Measurements from ENCODE around the gene POLR2E.

The POLR2E gene

DNA sequence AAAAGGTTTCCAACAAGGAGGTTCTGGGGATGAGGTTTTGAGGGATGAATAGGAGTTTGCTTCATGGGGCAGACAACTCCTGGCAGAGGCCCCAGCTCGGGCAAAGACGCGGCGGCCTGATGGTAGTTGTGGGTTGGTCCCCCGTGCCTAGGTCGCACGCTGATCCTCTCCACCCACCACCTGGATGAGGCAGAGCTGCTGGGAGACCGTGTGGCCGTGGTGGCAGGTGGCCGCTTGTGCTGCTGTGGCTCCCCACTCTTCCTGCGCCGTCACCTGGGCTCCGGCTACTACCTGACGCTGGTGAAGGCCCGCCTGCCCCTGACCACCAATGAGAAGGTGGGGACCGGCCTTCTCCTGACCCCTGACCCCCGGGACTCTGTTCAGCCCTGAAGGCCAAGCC is 43.4 kb downstream of the POLR2E start:
- H3K4me1 ChIP-seq = no peaks in the 10 kb centered on the region
- H3K27me3 ChIP-seq (ENCODE audit: control insufficient read depth, insufficient read depth, low read length) = no peaks in the 10 kb centered on the region
- H2AFZ ChIP-seq = no peak overlapping the region
- H3K27ac ChIP-seq = no peak overlapping the region
- H3K9me3 ChIP-seq (ENCODE audit: control insufficient read depth, low read length) = no peaks in the 10 kb centered on the region
- H3K4me2 ChIP-seq (ENCODE audit: low read length) = no peak overlapping the region
- no peak overlapping the region for H3K9ac ChIP-seq
- no peaks in the 10 kb centered on the region for H3K36me3 ChIP-seq (ENCODE audit: control insufficient read depth, insufficient read depth, low read length)
- no peak overlapping the region for H3K4me3 ChIP-seq (ENCODE audit: low read depth, low read length)
- TF ChIP-seq, protein P1, sequence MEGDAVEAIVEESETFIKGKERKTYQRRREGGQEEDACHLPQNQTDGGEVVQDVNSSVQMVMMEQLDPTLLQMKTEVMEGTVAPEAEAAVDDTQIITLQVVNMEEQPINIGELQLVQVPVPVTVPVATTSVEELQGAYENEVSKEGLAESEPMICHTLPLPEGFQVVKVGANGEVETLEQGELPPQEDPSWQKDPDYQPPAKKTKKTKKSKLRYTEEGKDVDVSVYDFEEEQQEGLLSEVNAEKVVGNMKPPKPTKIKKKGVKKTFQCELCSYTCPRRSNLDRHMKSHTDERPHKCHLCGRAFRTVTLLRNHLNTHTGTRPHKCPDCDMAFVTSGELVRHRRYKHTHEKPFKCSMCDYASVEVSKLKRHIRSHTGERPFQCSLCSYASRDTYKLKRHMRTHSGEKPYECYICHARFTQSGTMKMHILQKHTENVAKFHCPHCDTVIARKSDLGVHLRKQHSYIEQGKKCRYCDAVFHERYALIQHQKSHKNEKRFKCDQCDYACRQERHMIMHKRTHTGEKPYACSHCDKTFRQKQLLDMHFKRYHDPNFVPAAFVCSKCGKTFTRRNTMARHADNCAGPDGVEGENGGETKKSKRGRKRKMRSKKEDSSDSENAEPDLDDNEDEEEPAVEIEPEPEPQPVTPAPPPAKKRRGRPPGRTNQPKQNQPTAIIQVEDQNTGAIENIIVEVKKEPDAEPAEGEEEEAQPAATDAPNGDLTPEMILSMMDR (IDR thresholded peaks at IDR 0.05) = no peak
- H3K79me2 ChIP-seq = no peaks in the 10 kb centered on the region

DNA sequence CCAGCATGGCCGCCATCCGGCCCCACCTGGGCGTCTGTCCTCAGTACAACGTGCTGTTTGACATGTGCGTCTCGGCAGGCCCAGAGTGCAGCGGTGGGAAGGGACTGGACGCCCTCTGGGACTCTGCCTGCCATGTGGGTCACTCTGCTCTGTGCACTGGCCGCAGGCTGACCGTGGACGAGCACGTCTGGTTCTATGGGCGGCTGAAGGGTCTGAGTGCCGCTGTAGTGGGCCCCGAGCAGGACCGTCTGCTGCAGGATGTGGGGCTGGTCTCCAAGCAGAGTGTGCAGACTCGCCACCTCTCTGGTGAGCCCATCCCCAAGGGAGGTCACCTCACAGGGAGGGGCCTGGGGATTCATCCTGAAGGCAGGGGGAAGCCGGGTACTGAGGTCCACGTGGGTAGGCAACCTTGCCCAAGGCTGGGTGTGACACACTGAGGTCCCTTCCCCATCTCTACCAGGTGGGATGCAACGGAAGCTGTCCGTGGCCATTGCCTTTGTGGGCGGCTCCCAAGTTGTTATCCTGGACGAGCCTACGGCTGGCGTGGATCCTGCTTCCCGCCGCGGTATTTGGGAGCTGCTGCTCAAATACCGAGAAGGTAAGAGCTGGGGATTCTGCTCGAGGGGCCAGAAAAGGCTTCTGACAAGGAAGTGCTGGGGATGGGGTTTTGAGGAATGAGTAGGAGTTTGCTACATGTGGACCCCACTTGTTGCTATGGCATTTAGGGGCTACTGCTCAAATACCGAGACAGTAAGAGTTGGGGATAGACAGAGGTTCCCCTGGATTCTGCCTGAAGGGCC is 44.0 kb downstream of the POLR2E start:
- no peak overlapping the region for H3K4me2 ChIP-seq (ENCODE audit: low read length)
- TF ChIP-seq, protein P1 (IDR thresholded peaks at IDR 0.05) = no peak
- H3K9me3 ChIP-seq (ENCODE audit: control insufficient read depth, low read length) = no peaks in the 10 kb centered on the region
- H3K27me3 ChIP-seq (ENCODE audit: control insufficient read depth, insufficient read depth, low read length) = no peaks in the 10 kb centered on the region
- no peaks in the 10 kb centered on the region for H3K4me1 ChIP-seq
- H2AFZ ChIP-seq = no peak overlapping the region
- H3K4me3 ChIP-seq (ENCODE audit: low read depth, low read length) = no peak overlapping the region
- H3K9ac ChIP-seq = no peak overlapping the region
- no peaks in the 10 kb centered on the region for H3K79me2 ChIP-seq
- no peak overlapping the region for H3K27ac ChIP-seq
- H3K36me3 ChIP-seq (ENCODE audit: control insufficient read depth, insufficient read depth, low read length) = no peaks in the 10 kb centered on the region

DNA sequence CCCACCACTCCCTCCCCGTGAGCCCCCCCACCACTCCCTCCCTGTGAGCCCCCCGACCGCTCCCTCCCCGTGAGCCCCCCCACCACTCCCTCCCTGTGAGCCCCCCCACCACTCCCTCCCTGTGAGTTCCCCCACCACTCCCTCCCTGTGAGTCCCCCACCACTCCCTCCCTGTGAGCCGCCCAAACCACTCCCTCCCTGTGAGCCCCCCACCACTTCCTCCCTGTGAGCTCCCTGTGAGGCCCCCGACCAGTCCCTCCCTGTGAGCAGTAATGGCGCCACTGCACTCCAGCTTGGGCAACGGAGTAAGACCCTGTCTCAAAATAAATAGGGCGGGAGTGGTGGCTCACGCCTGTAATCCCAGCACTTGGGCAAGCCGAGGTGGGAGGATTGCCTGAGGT is 45.4 kb downstream of the POLR2E start:
- H3K27me3 ChIP-seq (ENCODE audit: control insufficient read depth, insufficient read depth, low read length) = no peaks in the 10 kb centered on the region
- H3K4me3 ChIP-seq (ENCODE audit: low read depth, low read length) = no peak overlapping the region
- no peak overlapping the region for H3K4me2 ChIP-seq (ENCODE audit: low read length)
- H3K9me3 ChIP-seq (ENCODE audit: control insufficient read depth, low read length) = no peaks in the 10 kb centered on the region
- H3K27ac ChIP-seq = no peak overlapping the region
- H3K36me3 ChIP-seq (ENCODE audit: control insufficient read depth, insufficient read depth, low read length) = no peaks in the 10 kb centered on the region
- no peak overlapping the region for H2AFZ ChIP-seq
- H3K4me1 ChIP-seq = no peaks in the 10 kb centered on the region
- no peaks in the 10 kb centered on the region for H3K79me2 ChIP-seq
- TF ChIP-seq, protein P1 (IDR thresholded peaks at IDR 0.05) = no peak
- no peak overlapping the region for H3K9ac ChIP-seq

- H3K4me1 ChIP-seq = no peaks in the 10 kb centered on the region
- H2AFZ ChIP-seq = no peak overlapping the region
- no peak overlapping the region for H3K9ac ChIP-seq
- TF ChIP-seq, protein P1 (IDR thresholded peaks at IDR 0.05) = no peak
- no peaks in the 10 kb centered on the region for H3K79me2 ChIP-seq
- H3K36me3 ChIP-seq (ENCODE audit: control insufficient read depth, insufficient read depth, low read length) = no peaks in the 10 kb centered on the region
- H3K4me3 ChIP-seq (ENCODE audit: low read depth, low read length) = no peak overlapping the region
- no peak overlapping the region for H3K4me2 ChIP-seq (ENCODE audit: low read length)
- H3K27me3 ChIP-seq (ENCODE audit: control insufficient read depth, insufficient read depth, low read length) = no peaks in the 10 kb centered on the region
- no peak overlapping the region for H3K27ac ChIP-seq
- H3K9me3 ChIP-seq (ENCODE audit: control insufficient read depth, low read length) = no peaks in the 10 kb centered on the region
These were observed 46.1 kb downstream of the POLR2E start for GRCh38 chr19:1049106-1049505.

DNA sequence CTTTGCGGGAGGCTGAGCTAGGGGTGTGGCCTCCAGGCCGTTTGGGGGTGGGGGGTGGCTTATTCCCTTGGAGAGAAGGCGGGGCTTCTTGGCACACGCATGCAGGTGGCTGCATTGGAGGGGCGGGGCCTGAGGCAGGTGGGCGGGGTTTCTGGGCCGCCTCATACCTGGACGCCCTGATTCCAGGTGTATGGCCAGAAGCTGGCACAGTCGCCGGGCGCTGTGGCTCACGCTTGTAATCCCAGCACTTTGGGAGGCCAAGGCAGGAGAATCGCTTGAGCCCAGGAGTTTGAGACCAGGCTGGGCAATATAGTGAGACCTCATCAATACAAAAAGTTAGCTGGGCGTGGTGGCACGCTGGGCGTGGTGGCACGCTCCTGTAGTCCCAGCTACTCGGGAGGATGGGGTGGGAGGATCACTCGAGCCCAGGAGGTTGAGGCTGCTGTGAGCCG is 47.5 kb downstream of the POLR2E start:
- TF ChIP-seq, protein P1 (IDR thresholded peaks at IDR 0.05) = no peak
- Histone ChIP-seq H3K4me1 (no peaks in the 10 kb centered on the region), H3K27me3 (ENCODE audit: control insufficient read depth, insufficient read depth, low read length) (no peaks in the 10 kb centered on the region), H3K9me3 (ENCODE audit: control insufficient read depth, low read length) (no peaks in the 10 kb centered on the region), H2AFZ (no peak overlapping the region), H3K4me2 (ENCODE audit: low read length) (no peak overlapping the region), H3K79me2 (no peaks in the 10 kb centered on the region), H3K4me3 (ENCODE audit: low read depth, low read length) (no peak overlapping the region), H3K27ac (no peak overlapping the region), H3K9ac (no peak overlapping the region), H3K36me3 (ENCODE audit: control insufficient read depth, insufficient read depth, low read length) (no peaks in the 10 kb centered on the region)

Data from parathyroid adenoma (tissue), 2 donors.